Ascending aorta (tissue), 2 donors: Measurements from ENCODE around the gene PCED1B. TPM values are rescaled to one million over a fixed set of nuclear protein-coding genes. Genes with fewer than 3 reads are reported as not detected.
A peak's percentile ranks its signal among the peaks of the same experiment; 100 is the strongest.

Experiments used
- DNase-seq, 2 donors: peaks; one replicate each; pipeline ENCODE4 v3.0.0-alpha.2; 2019; ENCODE audit warnings: low spot score in 2 of 2
- H3K27ac ChIP-seq, 2 donors: fragments of 200-600 bp; sonication (generic); one replicate each; pipeline ENCODE4 v1.5.1; 2016 to 2017; ENCODE audit warnings: mild to moderate bottlenecking in 1 of 2
- H3K27me3 ChIP-seq: fragments of 200-600 bp; sonication (generic); one replicate; pipeline ENCODE4 v1.5.1; 2017
- H3K36me3 ChIP-seq, 2 donors: fragments of 200-600 bp; sonication (generic); one replicate each; pipeline ENCODE4 v1.5.1; 2016
- H3K4me1 ChIP-seq, 2 donors: fragments of 200-600 bp; sonication (generic); one replicate each; pipeline ENCODE4 v1.5.1; 2016 to 2017; ENCODE audit warnings: mild to moderate bottlenecking in 1 of 2
- H3K4me3 ChIP-seq, 2 donors: fragments of 200-600 bp; sonication (generic); one replicate each; pipeline ENCODE4 v1.5.1; 2016 to 2017; ENCODE audit warnings: mild to moderate bottlenecking in 1 of 2
- H3K9me3 ChIP-seq, 2 donors: fragments of 200-600 bp; sonication (generic); one replicate each; pipeline ENCODE4 v1.5.1; 2016
- CTCF ChIP-seq, 3 experiments: fragments of 200-600 bp in 2 of 3; fragments of 450-650 bp in 1 of 3; sonication (generic) in 2 of 3; IDR thresholded peaks; one replicate each; pipeline ENCODE4 v1.5.1; 2016 to 2019; ENCODE audit warnings: antibody characterized with exemption in 3 of 3, mild to moderate bottlenecking in 1 of 3, moderate library complexity in 1 of 3
- intact Hi-C: fragments of 100-400 bp; cut with DNase I; formaldehyde crosslinking; loops from one replicate; pipeline ENCODE4 v1.15.1; 2023
- total RNA-seq: library from RNA; depleted of rRNA; stranded (reverse); fragments of >200 nt; gene quantifications from one replicate; pipeline ENCODE4 v1.1.0, GENCODE V29; 2016

The PCED1B gene
- total RNA-seq, 1 donor from 2014 or later = 1.5 TPM

DNA sequence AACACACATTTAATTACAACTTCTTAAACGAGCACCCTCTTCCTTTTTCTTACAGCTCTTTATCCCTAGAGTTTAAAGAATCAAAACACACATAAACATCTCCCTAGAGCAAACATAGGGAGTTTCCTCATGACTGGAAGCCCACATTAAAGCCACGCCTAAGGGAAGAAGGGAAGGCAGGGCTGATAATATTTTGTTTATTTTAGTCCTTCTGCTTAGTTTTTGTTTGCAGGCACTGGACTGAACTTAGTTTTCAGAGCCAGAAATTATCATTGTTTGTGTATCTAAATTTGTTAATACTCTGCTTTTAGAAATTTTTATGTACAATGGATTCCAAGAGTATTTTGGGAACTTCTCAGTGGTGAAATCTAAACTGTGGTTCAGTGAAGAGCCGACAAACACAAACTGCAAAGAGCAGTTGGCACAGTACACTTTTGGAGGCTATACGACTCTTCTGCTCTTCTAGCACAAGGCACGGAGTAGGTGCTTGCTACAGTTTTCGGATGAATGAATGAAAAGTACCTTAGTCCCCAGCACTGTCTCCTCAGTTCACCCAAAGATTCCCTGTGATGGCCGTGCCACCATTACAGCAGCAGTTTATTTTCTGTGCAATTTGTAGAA lies 18.0 kb downstream of the PCED1B start:
- Histone ChIP-seq H3K4me3 (peak overlapping the region; percentile 14 to 37), H3K27ac (peak overlapping the region; percentile 82 to 84), H3K9me3 (no peaks in the 10 kb centered on the region), H3K4me1 (peaks cover 0 to 42% of the 10 kb centered on the region in 2 donors), H3K36me3 (no peaks in the 10 kb centered on the region), H3K27me3 (no peaks in the 10 kb centered on the region)
- no peak for TF ChIP-seq CTCF (IDR thresholded peaks at IDR 0.05)
- DNase-seq = no peak
- intact Hi-C loops = no loop called here

DNA sequence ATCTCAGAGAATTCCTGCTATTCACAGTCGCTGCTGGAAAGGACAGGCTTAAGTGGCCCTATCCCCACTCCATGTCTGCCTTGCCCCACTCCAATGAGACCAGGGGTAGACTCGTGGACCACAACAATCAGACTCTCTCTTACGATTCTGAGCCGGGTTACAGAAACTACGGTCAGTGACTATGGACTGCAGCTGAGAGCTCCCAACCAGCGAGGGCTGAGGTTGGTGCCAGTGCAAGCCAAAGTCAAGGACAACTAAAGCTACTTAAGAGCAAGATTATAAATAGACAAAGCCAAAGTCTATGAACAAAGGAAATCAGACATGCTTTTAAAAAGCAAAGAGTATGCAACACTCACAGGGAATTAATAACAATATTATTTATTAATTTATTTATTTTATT lies 18.7 kb downstream of the PCED1B start:
- Histone ChIP-seq H3K4me3 (peak overlapping the region; percentile 14 to 37), H3K9me3 (no peaks in the 10 kb centered on the region), H3K27me3 (no peaks in the 10 kb centered on the region), H3K4me1 (peaks cover 0 to 45% of the 10 kb centered on the region in 2 donors), H3K36me3 (no peaks in the 10 kb centered on the region), H3K27ac (peak overlapping the region; percentile 82 to 84)
- TF ChIP-seq CTCF (IDR thresholded peaks at IDR 0.05) = no peak
- intact Hi-C loops = no loop called here
- no peak for DNase-seq

- H3K36me3 ChIP-seq = no peaks in the 10 kb centered on the region
- TF ChIP-seq CTCF (IDR thresholded peaks at IDR 0.05) = no peak
- DNase-seq = no peak
- no peaks in the 10 kb centered on the region for H3K9me3 ChIP-seq
- no peaks in the 10 kb centered on the region for H3K27me3 ChIP-seq
- intact Hi-C loops = loop anchor here (10.0 kb wide), 1 partner anchor 725 kb away; no protein-coding TSS in a partner anchor
- H3K27ac ChIP-seq = peak overlapping the region; percentile 82 to 84
- H3K4me3 ChIP-seq = no peak overlapping the region
- H3K4me1 ChIP-seq = peaks cover 0 to 53% of the 10 kb centered on the region in 2 donors
Measured at GRCh38 chr12:47099610-47100009, 20.2 kb downstream of the PCED1B start.

DNA sequence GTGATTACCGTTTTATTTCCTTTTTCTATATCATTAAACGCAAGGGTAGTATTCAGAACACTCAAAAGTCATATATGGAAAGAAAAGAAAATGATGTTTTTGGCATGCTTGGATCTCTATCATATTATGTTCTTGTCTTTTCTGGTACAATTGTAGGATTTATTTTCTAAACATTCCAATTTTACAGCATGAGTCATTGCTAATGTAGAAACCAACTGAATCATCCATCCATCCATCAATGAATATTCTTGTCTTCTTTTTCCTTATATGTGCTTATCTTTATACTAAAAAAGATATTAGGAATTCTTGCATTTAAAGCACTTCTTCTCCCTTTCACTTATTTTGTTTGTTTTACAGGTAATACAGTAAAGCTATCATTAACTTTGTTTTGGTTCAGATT lies 20.7 kb downstream of the PCED1B start:
- intact Hi-C loops = loop anchor here (10.0 kb wide), 1 partner anchor 725 kb away; no protein-coding TSS in a partner anchor
- H3K4me1 ChIP-seq = peaks cover 0 to 53% of the 10 kb centered on the region in 2 donors
- peak overlapping the region; percentile 82 to 84 for H3K27ac ChIP-seq

GRCh38 chr12:47102406-47102805 lies 23.0 kb downstream of the PCED1B start:
- H3K4me1 ChIP-seq = peaks cover 0 to 40% of the 10 kb centered on the region in 2 donors
- no peak for TF ChIP-seq CTCF (IDR thresholded peaks at IDR 0.05)

More for the DNA sequence above, 20.7 kb downstream of the PCED1B start:
- H3K9me3 ChIP-seq = no peaks in the 10 kb centered on the region
- no peak overlapping the region for H3K4me3 ChIP-seq
- no peak for DNase-seq
- H3K36me3 ChIP-seq = no peaks in the 10 kb centered on the region
- TF ChIP-seq CTCF (IDR thresholded peaks at IDR 0.05) = no peak
- no peaks in the 10 kb centered on the region for H3K27me3 ChIP-seq

More at GRCh38 chr12:47102406-47102805, 23.0 kb downstream of the PCED1B start:
- Histone ChIP-seq H3K9me3 (no peaks in the 10 kb centered on the region), H3K27me3 (no peaks in the 10 kb centered on the region), H3K27ac (peak overlapping the region; percentile 75 to 87), H3K36me3 (no peaks in the 10 kb centered on the region), H3K4me3 (no peak overlapping the region)
- intact Hi-C loops = loop anchor here (2.0 to 10.0 kb wide), 2 partner anchors 14 to 722 kb away; no protein-coding TSS in a partner anchor
- DNase-seq = no peak
